Effector memory CD4-positive, alpha-beta T cell (primary cell): ENCODE measurements around the gene ATXN2.
"Not testable (repeated sequence)": the region's sequence is repeated elsewhere in the genome, so short reads cannot be mapped to it uniquely, and the experiment has no call there.

Experiments
- DNase-seq, 3 donors: peaks; one replicate each; pipeline ENCODE4 v3.0.0-alpha.2; 2020
- H3K27ac ChIP-seq: 2 replicates; pipeline ENCODE4 v1.7.0; 2013; ENCODE audit warnings: mild to moderate bottlenecking, low read length, moderate library complexity; ENCODE audit not compliant: insufficient read depth, poor library complexity, severe bottlenecking
- H3K27me3 ChIP-seq: replicated peaks from 2 replicates; pipeline ENCODE4 v1.7.0; 2013; ENCODE audit warnings: mild to moderate bottlenecking, low read length; ENCODE audit not compliant: insufficient read depth, control insufficient read depth, poor library complexity, severe bottlenecking
- H3K36me3 ChIP-seq: 2 replicates; pipeline ENCODE4 v1.7.0; 2013; ENCODE audit warnings: mild to moderate bottlenecking, low read length, moderate library complexity; ENCODE audit not compliant: control insufficient read depth, insufficient read depth
- H3K4me1 ChIP-seq: 2 replicates; pipeline ENCODE4 v1.7.0; 2013; ENCODE audit warnings: low read length, mild to moderate bottlenecking; ENCODE audit not compliant: control insufficient read depth, insufficient read depth, poor library complexity, severe bottlenecking
- H3K4me3 ChIP-seq: 2 replicates; pipeline ENCODE4 v1.7.0; 2013; ENCODE audit warnings: low read length, low read depth, mild to moderate bottlenecking; ENCODE audit not compliant: insufficient read depth, poor library complexity, severe bottlenecking
- H3K9me3 ChIP-seq: 2 replicates; pipeline ENCODE4 v1.7.0; 2013; ENCODE audit warnings: mild to moderate bottlenecking, low read length, moderate library complexity; ENCODE audit not compliant: control insufficient read depth

Gene ATXN2

DNA sequence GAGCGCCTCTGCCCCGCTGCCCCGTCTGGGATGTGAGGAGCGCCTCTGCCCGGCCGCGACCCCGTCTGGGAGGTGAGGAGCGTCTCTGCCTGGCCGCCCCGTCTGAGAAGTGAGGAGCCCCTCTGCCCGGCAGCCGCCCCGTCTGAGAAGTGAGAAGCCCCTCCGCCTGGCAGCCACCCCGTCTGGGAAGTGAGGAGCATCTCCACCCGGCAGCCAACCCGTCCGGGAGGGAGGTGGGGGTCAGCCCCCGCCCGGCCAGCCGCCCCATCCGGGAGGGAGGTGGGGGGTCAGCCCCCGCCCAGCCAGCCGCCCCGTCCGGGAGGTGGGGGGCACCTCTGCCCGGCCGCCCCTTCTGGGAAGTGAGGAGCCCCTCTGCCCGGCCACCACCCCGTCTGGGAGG, 91.9 kb downstream of the ATXN2 start:
- DNase-seq, H3K4me1 ChIP-seq, H3K27ac ChIP-seq, H3K27me3 ChIP-seq, H3K9me3 ChIP-seq, H3K4me3 ChIP-seq: not testable (repeated sequence)
- H3K36me3 ChIP-seq: peaks cover 26% of the 10 kb centered on the region

DNA sequence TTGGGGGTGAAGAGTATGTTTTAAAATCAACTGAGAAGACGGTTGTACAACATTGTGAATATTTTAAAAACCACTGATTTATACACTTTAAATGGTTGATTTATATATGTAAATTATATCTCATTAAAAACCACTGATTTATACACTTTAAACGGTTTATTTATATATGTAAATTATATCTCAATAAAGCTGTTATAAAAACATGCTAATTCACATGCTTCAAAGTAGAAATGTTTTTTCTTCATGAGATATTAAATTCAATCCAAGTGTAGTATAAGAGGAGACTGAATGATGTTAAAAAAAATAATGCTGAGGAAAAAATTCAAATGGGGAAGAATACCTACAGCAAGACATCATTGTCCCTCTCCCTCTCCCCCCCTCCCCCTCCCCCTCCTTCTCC, 92.9 kb downstream of the ATXN2 start:
- H3K4me3 ChIP-seq: no peak overlapping the region
- H3K27ac ChIP-seq: no peak overlapping the region
- no peaks in the 10 kb centered on the region for H3K27me3 ChIP-seq
- peaks cover 26% of the 10 kb centered on the region for H3K36me3 ChIP-seq
- no peak for DNase-seq
- no peaks in the 10 kb centered on the region for H3K9me3 ChIP-seq
- H3K4me1 ChIP-seq: no peaks in the 10 kb centered on the region

DNA sequence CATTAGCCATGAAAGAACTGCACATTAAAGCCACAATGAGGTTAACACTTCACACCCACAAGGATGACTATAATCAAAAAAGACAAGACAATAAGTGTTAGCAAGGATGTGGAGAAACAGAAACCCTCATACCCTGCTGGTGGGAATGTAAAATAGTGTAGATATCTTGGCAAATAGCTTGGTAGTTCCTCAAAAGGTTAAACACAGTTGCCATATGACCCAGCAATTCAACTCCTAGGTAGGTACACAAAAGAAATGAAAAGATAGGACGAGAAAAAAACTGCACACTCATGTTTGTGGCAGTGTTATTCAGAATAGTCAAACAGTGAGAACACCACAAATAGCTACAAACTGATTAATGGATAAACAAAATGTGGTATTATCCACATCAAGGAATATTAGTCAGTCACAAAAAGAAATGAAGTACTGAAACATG, 93.5 kb downstream of the ATXN2 start:
- DNase-seq: no peak
- Histone ChIP-seq H3K9me3 (no peaks in the 10 kb centered on the region), H3K27ac (no peak overlapping the region), H3K36me3 (peaks cover 21% of the 10 kb centered on the region), H3K4me3 (no peak overlapping the region), H3K4me1 (no peaks in the 10 kb centered on the region), H3K27me3 (no peaks in the 10 kb centered on the region)

DNA sequence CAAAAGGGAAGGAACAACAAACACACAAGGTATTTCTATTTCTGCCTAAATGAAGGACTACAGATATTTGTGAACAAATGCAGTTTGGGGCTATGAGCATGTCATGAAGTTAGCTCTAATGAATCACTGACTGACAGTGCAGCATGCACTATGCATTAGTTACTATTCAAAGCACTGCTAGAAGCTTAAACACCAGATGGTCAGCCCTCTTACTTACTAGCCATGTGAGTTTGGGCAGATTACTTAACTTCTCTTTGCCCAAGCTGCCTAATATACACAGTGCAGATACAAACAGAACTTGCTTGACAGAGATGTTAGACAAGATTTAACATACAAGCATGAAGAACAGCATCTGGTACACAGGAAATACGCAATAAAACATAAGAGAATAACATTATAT, 96.0 kb downstream of the ATXN2 start:
- Histone ChIP-seq H3K27ac (no peak overlapping the region), H3K4me3 (no peak overlapping the region), H3K27me3 (no peaks in the 10 kb centered on the region), H3K4me1 (no peaks in the 10 kb centered on the region), H3K36me3 (peaks cover 9% of the 10 kb centered on the region), H3K9me3 (no peaks in the 10 kb centered on the region)
- no peak for DNase-seq

DNA sequence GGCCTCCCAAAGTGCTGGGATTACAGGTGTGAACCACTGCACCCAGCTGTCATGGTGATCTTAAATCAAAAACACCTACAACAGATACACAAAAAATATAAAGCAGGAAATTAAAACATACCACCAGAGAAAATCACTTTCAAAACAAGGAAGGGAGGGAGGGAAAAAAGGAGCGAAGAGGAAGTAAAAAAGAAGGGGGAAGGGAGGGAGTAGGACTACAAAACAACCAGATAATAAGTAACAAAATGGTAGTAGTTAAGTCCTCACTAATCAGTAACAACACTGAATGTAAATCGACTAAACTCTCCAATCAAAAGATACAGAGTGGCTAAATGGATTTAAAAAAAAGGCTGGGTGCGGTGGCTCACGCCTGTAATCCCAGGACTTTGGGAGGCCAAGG, 104.4 kb downstream of the ATXN2 start:
- Histone ChIP-seq H3K27ac (no peak overlapping the region), H3K36me3 (peaks cover 20% of the 10 kb centered on the region), H3K4me1 (no peaks in the 10 kb centered on the region), H3K27me3 (no peaks in the 10 kb centered on the region), H3K4me3 (no peak overlapping the region), H3K9me3 (no peaks in the 10 kb centered on the region)
- no peak for DNase-seq

DNA sequence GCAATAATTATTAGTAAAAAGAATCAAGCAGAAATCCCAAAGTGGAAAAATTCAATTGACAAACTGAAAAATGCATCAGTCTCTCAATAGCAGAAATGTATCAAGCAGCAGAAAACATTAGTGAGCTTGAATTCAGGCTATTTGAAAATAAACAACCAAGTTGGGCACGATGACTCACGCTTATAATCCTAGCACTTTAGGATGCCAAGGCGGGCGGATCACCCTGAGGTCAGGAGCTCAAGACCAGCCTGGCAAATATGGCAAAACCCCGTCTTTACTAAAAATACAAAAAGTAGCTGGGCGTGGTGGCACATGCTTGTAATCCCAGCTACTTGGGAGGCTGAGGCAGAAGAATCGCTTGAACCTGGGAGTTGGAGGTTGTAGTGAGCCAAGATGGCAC, 106.1 kb downstream of the ATXN2 start:
- H3K36me3 ChIP-seq: peaks cover 29% of the 10 kb centered on the region
- not testable (repeated sequence) for DNase-seq, H3K4me1 ChIP-seq, H3K4me3 ChIP-seq, H3K27me3 ChIP-seq, H3K9me3 ChIP-seq, H3K27ac ChIP-seq

DNA sequence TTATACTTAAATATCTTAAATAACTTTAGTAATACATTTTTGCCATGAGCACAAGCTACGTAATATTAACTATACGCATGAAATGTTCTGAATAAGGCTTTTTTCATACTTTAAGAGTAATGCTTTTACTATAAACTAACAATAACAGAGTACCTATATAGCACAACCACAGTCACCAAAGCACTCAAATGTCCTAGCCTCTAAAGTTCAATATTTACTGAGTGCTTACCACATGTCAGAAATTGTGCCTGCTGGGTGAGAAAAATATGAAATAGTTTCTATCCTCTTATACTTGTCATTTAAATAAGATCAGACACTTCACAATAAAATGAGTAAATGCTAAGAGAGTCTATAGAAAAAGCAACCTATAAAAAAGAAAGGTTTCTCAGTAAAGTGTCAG, 110.3 kb downstream of the ATXN2 start:
- no peak for DNase-seq
- no peaks in the 10 kb centered on the region for H3K4me1 ChIP-seq
- no peaks in the 10 kb centered on the region for H3K9me3 ChIP-seq
- H3K27ac ChIP-seq: no peak overlapping the region
- H3K36me3 ChIP-seq: peaks cover 46% of the 10 kb centered on the region
- H3K27me3 ChIP-seq: no peaks in the 10 kb centered on the region
- no peak overlapping the region for H3K4me3 ChIP-seq

DNA sequence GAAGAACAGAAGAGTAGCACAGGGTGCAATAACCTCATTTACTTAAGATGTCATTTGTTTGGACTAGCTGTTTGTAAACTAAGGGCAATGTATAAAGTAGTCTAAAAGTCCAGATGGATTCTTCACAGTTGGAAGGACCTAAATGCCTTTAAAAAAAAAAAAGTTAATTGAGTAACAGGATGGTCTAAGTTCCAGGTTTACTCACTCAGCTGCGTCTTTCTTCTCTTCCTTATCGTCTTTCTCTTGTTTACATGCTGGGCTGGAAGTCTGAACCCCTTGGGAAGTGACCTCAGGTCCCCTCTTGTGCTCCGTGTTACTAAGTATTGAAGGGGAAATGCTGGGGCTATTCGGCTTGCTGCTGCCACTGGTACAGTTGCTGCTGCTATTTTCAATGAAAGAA, 110.8 kb downstream of the ATXN2 start:
- no peak overlapping the region for H3K4me3 ChIP-seq
- no peaks in the 10 kb centered on the region for H3K9me3 ChIP-seq
- no peaks in the 10 kb centered on the region for H3K4me1 ChIP-seq
- no peaks in the 10 kb centered on the region for H3K27me3 ChIP-seq
- no peak for DNase-seq
- peaks cover 50% of the 10 kb centered on the region for H3K36me3 ChIP-seq
- H3K27ac ChIP-seq: no peak overlapping the region

DNA sequence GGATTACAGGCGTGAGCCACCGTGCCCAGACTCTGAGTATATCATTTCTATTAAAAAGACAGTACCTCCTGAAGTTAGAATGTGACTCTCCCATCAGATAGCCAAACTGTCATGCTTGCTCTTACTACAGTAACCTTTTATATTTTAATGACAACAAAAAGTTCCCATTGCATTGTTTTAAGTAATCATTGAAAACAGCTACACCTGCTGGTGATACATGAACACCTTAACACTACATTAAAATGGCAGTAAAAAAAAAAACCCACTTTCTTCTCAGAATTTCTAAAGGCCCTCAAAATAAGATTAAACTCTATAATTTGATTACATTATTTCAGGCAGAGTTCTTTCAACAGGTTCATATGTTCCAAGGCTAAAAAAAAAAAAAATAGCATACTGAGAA, 116.7 kb downstream of the ATXN2 start:
- peaks cover 24% of the 10 kb centered on the region for H3K36me3 ChIP-seq

DNA sequence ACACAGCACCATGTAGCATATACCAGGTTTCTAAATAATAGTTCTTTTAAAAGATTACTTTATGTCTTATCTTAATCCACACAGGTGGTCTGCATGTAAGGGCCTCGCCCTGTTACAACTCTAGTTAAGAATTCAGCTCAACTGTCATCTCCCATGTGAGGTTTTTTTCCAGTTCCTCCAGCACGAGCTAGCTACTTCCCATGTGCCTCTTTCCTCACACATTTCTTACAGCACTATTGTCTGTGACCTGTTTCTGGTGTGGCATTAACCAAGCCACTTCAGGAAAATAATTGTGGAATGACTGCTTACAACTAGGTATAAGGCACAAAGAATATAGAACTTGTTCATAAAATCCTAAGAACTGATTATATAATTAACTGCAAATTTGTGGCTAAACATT, 127.9 kb downstream of the ATXN2 start:
- Histone ChIP-seq H3K4me1 (no peaks in the 10 kb centered on the region), H3K9me3 (no peaks in the 10 kb centered on the region), H3K27ac (no peak overlapping the region), H3K4me3 (no peak overlapping the region), H3K36me3 (peaks cover 23% of the 10 kb centered on the region), H3K27me3 (no peaks in the 10 kb centered on the region)
- no peak for DNase-seq

More for the DNA sequence above, 116.7 kb downstream of the ATXN2 start:
- Histone ChIP-seq H3K9me3 (no peaks in the 10 kb centered on the region), H3K4me1 (no peaks in the 10 kb centered on the region), H3K27ac (no peak overlapping the region), H3K4me3 (no peak overlapping the region), H3K27me3 (no peaks in the 10 kb centered on the region)
- no peak for DNase-seq

DNA sequence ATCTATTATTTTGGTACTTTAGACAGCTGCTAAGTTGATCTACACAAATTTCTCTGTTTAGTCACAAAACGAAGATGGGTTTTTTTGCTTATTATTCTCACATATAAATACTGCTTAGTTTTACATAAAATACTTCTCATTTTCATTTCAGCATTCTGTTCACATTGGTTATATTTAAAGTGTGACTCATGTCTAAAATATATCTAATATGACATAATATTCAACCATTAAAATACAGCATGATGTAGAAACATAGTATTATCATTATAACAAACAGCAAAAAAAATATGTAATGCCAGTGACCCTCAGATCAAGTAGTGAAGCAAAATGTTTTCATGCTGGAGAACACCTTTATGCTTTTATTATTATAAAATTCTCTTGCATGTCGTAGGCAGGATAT, 129.7 kb downstream of the ATXN2 start:
- Histone ChIP-seq H3K27ac (no peak overlapping the region), H3K27me3 (no peaks in the 10 kb centered on the region), H3K4me3 (no peak overlapping the region), H3K4me1 (no peaks in the 10 kb centered on the region), H3K36me3 (peaks cover 19% of the 10 kb centered on the region), H3K9me3 (no peaks in the 10 kb centered on the region)
- DNase-seq: no peak
